Neural progenitor cell (in vitro differentiated cells): Measurements from ENCODE around the gene RGL2. TPM values are rescaled to one million over a fixed set of nuclear protein-coding genes. Genes with fewer than 3 reads are reported as not detected.

Source experiments
- DNase-seq: peaks from one replicate; pipeline ENCODE4 v3.0.0-alpha.2; 2016; ENCODE audit warnings: low spot score
- H2AFZ ChIP-seq: fragments of 200-600 bp; sonication (generic); replicated peaks from 2 replicates; pipeline ENCODE4 v1.6.1; 2016; ENCODE audit warnings: antibody characterized with exemption
- H3F3A ChIP-seq: fragments of 200-600 bp; sonication (generic); 2 replicates; pipeline ENCODE4 v1.6.1; 2016; ENCODE audit warnings: antibody characterized with exemption, low read depth
- H3K27ac ChIP-seq: fragments of 200-600 bp; sonication (generic); 2 replicates; pipeline ENCODE4 v1.5.1; 2016; ENCODE audit warnings: mild to moderate bottlenecking
- H3K27me3 ChIP-seq: fragments of 200-600 bp; sonication (generic); 2 replicates; pipeline ENCODE4 v1.6.1; 2016; ENCODE audit warnings: mild to moderate bottlenecking, moderate library complexity
- H3K36me3 ChIP-seq: fragments of 200-600 bp; sonication (generic); 2 replicates; pipeline ENCODE4 v1.5.1; 2016
- H3K4me1 ChIP-seq: fragments of 200-600 bp; sonication (generic); 2 replicates; pipeline ENCODE4 v1.6.1; 2016; ENCODE audit warnings: mixed run types
- H3K4me2 ChIP-seq: fragments of 200-600 bp; sonication (generic); 2 replicates; pipeline ENCODE4 v1.6.1; 2016
- H3K4me3 ChIP-seq: fragments of 200-600 bp; sonication (generic); 2 replicates; pipeline ENCODE4 v1.5.1; 2016
- H3K79me2 ChIP-seq: fragments of 200-600 bp; sonication (generic); 2 replicates; pipeline ENCODE4 v1.6.1; 2016; ENCODE audit warnings: low read depth
- H3K9ac ChIP-seq: fragments of 200-600 bp; sonication (generic); 2 replicates; pipeline ENCODE4 v1.6.1; 2016
- H3K9me3 ChIP-seq: fragments of 200-600 bp; sonication (generic); 2 replicates; pipeline ENCODE4 v1.5.1; 2016; ENCODE audit warnings: low read depth
- H4K20me1 ChIP-seq: fragments of 200-600 bp; sonication (generic); 2 replicates; pipeline ENCODE4 v1.6.1; 2016; ENCODE audit warnings: low read depth
- H3K27ac Mint-ChIP-seq: 3 replicates; pipeline ENCODE4 v1.8.0; 2021; ENCODE audit warnings: mixed read lengths
- H3K27me3 Mint-ChIP-seq: 2 replicates; pipeline ENCODE4 v1.8.0; 2022; ENCODE audit warnings: low read depth, mild to moderate bottlenecking, inconsistent platforms, moderate library complexity, mixed read lengths; ENCODE audit not compliant: insufficient read depth
- H3K36me3 Mint-ChIP-seq: 3 replicates; pipeline ENCODE4 v1.8.0; 2021; ENCODE audit warnings: mixed read lengths
- H3K4me1 Mint-ChIP-seq: 3 replicates; pipeline ENCODE4 v1.8.0; 2021; ENCODE audit warnings: mixed read lengths
- H3K4me3 Mint-ChIP-seq: 3 replicates; pipeline ENCODE4 v1.8.0; 2021; ENCODE audit warnings: mild to moderate bottlenecking, moderate library complexity, mixed read lengths
- H3K9me3 Mint-ChIP-seq: 3 replicates; pipeline ENCODE4 v1.8.0; 2020; ENCODE audit warnings: mixed read lengths
- EZH2 ChIP-seq: fragments of 200-600 bp; sonication (generic); IDR thresholded peaks from 2 replicates; pipeline ENCODE4 v1.6.1; 2017; ENCODE audit warnings: antibody characterized with exemption, mild to moderate bottlenecking, moderate library complexity
- EZH2phosphoT487 ChIP-seq: fragments of 200-600 bp; sonication (generic); IDR thresholded peaks from 2 replicates; pipeline ENCODE4 v1.6.1; 2017; ENCODE audit warnings: antibody characterized with exemption
- total RNA-seq: library from RNA; depleted of rRNA; stranded (reverse); fragments of >200 nt; gene quantifications from 2 replicates; pipeline ENCODE4 v1.2.3, GENCODE V29; 2015; ENCODE audit warnings: low replicate concordance
- TF ChIP-seq, protein P1 (sequence below): fragments of 200-600 bp; sonication (generic); IDR thresholded peaks from 2 replicates; pipeline ENCODE4 v1.5.1; 2017; ENCODE audit warnings: antibody characterized with exemption, mild to moderate bottlenecking

The RGL2 gene
- total RNA-seq, 1 donor from 2014 or later = 28.3 TPM

DNA sequence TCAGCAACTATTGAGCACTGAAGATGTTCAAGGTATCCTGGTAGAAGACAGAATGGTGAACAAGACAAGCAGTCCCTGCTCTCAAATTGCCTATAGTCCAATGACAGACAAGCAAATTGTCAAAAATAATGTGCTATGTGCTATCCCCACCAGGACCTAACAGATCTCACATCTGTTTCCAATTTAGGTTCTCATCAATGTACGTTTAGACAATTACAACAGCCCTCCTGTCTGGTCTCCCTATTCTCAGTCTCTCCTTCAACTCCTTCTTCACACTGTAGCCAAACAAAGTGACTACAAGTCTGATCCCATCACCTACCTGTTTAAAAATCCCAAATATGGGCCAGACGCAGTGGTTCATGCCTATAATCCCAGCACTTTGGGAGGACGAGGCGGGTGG is 7.6 kb upstream of the RGL2 start:
- Histone ChIP-seq H3K36me3 (no peaks in the 10 kb centered on the region), H3K4me2 (no peak overlapping the region), H3K4me3 (no peak overlapping the region), H3F3A (no peaks in the 10 kb centered on the region), H3K27me3 (no peaks in the 10 kb centered on the region), H3K9ac (no peak overlapping the region), H3K79me2 (peaks cover 20% of the 10 kb centered on the region), H2AFZ (no peak overlapping the region), H4K20me1 (peaks cover 14% of the 10 kb centered on the region), H3K27ac (no peak overlapping the region), H3K9me3 (no peaks in the 10 kb centered on the region), H3K4me1 (no peaks in the 10 kb centered on the region)
- Mint-ChIP-seq H3K4me3 (no peak overlapping the region), H3K4me1 (peaks cover 8% of the 10 kb centered on the region), H3K27ac (no peak overlapping the region), H3K27me3 (peaks cover 5% of the 10 kb centered on the region), H3K9me3 (no peaks in the 10 kb centered on the region), H3K36me3 (peaks cover 11% of the 10 kb centered on the region)
- TF ChIP-seq EZH2phosphoT487 (no peak), EZH2 (no peak)
- TF ChIP-seq, protein P1, sequence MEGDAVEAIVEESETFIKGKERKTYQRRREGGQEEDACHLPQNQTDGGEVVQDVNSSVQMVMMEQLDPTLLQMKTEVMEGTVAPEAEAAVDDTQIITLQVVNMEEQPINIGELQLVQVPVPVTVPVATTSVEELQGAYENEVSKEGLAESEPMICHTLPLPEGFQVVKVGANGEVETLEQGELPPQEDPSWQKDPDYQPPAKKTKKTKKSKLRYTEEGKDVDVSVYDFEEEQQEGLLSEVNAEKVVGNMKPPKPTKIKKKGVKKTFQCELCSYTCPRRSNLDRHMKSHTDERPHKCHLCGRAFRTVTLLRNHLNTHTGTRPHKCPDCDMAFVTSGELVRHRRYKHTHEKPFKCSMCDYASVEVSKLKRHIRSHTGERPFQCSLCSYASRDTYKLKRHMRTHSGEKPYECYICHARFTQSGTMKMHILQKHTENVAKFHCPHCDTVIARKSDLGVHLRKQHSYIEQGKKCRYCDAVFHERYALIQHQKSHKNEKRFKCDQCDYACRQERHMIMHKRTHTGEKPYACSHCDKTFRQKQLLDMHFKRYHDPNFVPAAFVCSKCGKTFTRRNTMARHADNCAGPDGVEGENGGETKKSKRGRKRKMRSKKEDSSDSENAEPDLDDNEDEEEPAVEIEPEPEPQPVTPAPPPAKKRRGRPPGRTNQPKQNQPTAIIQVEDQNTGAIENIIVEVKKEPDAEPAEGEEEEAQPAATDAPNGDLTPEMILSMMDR = no peak
- no peak for DNase-seq

DNA sequence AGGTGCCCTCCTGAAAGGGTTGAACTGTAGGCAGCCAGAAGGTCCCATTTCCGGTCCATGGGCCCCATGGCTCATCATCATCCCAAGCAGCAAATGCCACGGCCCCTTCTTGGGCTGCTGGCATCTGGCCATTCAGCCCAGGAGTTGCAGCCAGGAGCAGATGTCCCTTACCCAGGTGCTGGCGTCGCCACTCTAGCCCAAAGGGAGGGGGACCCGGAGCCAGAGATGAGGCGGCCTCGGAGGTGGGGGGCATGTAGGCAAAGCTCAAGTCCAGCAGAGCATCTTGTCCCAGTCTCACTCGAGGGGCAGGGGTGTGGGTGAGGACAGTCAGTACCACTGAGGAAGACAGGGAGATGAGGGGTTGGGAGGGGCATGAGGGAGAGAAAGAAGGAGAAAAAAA is 6.3 kb upstream of the RGL2 start:
- H3K36me3 Mint-ChIP-seq = peaks cover 11% of the 10 kb centered on the region
- H3K4me1 ChIP-seq = no peaks in the 10 kb centered on the region
- no peaks in the 10 kb centered on the region for H3K27me3 ChIP-seq
- no peaks in the 10 kb centered on the region for H3K9me3 Mint-ChIP-seq
- TF ChIP-seq EZH2phosphoT487 (no peak), EZH2 (no peak)
- TF ChIP-seq, protein P1 = no peak
- peaks cover 6% of the 10 kb centered on the region for H3F3A ChIP-seq
- H3K4me3 ChIP-seq = no peak overlapping the region
- no peak overlapping the region for H2AFZ ChIP-seq
- H3K27ac Mint-ChIP-seq = no peak overlapping the region
- no peak overlapping the region for H3K4me3 Mint-ChIP-seq
- peaks cover 33% of the 10 kb centered on the region for H3K79me2 ChIP-seq
- DNase-seq = no peak
- no peak overlapping the region for H3K27ac ChIP-seq
- H3K9me3 ChIP-seq = no peaks in the 10 kb centered on the region
- H3K4me2 ChIP-seq = no peak overlapping the region
- H3K4me1 Mint-ChIP-seq = peaks cover 10% of the 10 kb centered on the region
- peaks cover 27% of the 10 kb centered on the region for H4K20me1 ChIP-seq
- peaks cover 2% of the 10 kb centered on the region for H3K27me3 Mint-ChIP-seq
- no peak overlapping the region for H3K9ac ChIP-seq
- H3K36me3 ChIP-seq = no peaks in the 10 kb centered on the region

DNA sequence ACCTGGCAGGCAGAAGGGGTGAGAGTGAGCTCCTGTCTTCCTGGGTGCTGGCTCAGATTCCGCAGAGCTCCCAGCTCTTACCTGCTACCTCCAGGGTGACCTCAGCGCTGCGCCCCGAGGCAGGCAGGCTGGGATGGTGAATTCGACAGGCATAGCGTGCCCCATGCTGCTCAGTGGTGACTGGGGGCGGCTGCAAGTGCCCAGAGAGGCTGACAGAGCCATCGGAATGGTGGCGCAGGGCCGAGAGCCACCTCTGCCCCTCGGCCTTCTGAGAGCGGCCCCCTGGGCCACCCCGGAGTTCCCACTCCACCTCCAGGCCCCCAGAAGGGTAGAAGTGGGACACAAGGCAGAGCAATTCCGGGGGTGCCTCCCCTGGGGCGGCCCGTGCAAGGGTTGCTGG is 5.5 kb upstream of the RGL2 start:
- Histone ChIP-seq H3K4me2 (no peak overlapping the region), H3K36me3 (no peaks in the 10 kb centered on the region), H3K9ac (no peak overlapping the region), H3K9me3 (no peaks in the 10 kb centered on the region), H2AFZ (no peak overlapping the region), H3K27me3 (no peaks in the 10 kb centered on the region), H4K20me1 (peaks cover 30% of the 10 kb centered on the region), H3K4me3 (no peak overlapping the region), H3K27ac (no peak overlapping the region), H3K4me1 (no peaks in the 10 kb centered on the region), H3K79me2 (peaks cover 35% of the 10 kb centered on the region), H3F3A (peaks cover 14% of the 10 kb centered on the region)
- no peaks in the 10 kb centered on the region for H3K9me3 Mint-ChIP-seq
- peaks cover 13% of the 10 kb centered on the region for H3K36me3 Mint-ChIP-seq
- no peak for DNase-seq
- H3K27me3 Mint-ChIP-seq = peaks cover 5% of the 10 kb centered on the region
- H3K4me1 Mint-ChIP-seq = peaks cover 16% of the 10 kb centered on the region
- no peak overlapping the region for H3K4me3 Mint-ChIP-seq
- H3K27ac Mint-ChIP-seq = no peak overlapping the region
- TF ChIP-seq, protein P1 = no peak
- TF ChIP-seq EZH2 (no peak), EZH2phosphoT487 (no peak)
